ENCODE data around the gene SHISA8. TPM values are rescaled to one million over a fixed set of nuclear protein-coding genes. Genes with fewer than 3 reads are reported as not detected.

Gene SHISA8
- polyA plus RNA-seq, 1 donor from 2014 or later = 0.62 TPM

GRCh38 chr22:41910050-41911000, 4.5 kb downstream of the SHISA8 start:
- H3F3A ChIP-seq (ENCODE audit: insufficient read depth, low read length, poor library complexity, severe bottlenecking) = no peaks in the 10 kb centered on the region
- H3K9me3 ChIP-seq (ENCODE audit: low read length) = no peaks in the 10 kb centered on the region
- no peaks in the 10 kb centered on the region for H3K79me2 ChIP-seq (replicated peaks; ENCODE audit: insufficient read depth, low read length)
- H3K9me2 ChIP-seq (ENCODE audit: insufficient read depth, low read length) = no peaks in the 10 kb centered on the region
- no peaks in the 10 kb centered on the region for H4K20me1 ChIP-seq (ENCODE audit: insufficient read depth)
- TF ChIP-seq TAF1 (IDR thresholded peaks at IDR 0.05; ENCODE audit: low read depth) (no peak), EZH2 (IDR thresholded peaks at IDR 0.05; ENCODE audit: borderline replicate concordance, insufficient read depth, low read length, poor library complexity, severe bottlenecking) (peak; percentile 73)
- H2AFZ ChIP-seq (ENCODE audit: low read depth, low read length) = no peak overlapping the region
- no peak overlapping the region for H3K27ac ChIP-seq (ENCODE audit: low read length)
- H3K9ac ChIP-seq (ENCODE audit: low read length) = no peak overlapping the region
- peak overlapping the region; percentile 37 for H3K4me3 ChIP-seq (ENCODE audit: low read length)
- peaks cover 62% of the 10 kb centered on the region for H3K27me3 ChIP-seq (ENCODE audit: insufficient read depth, low read depth, low read length)
- H3K36me3 ChIP-seq (ENCODE audit: insufficient read depth, low read length) = no peaks in the 10 kb centered on the region
- no peak overlapping the region for H3K4me2 ChIP-seq (ENCODE audit: low read length)

- peaks cover 57% of the 10 kb centered on the region for H3K27me3 ChIP-seq (ENCODE audit: insufficient read depth, low read depth, low read length)
- H3K9me3 ChIP-seq (ENCODE audit: low read length) = no peaks in the 10 kb centered on the region
- no peak overlapping the region for H2AFZ ChIP-seq (ENCODE audit: low read depth, low read length)
- no peaks in the 10 kb centered on the region for H3F3A ChIP-seq (ENCODE audit: insufficient read depth, low read length, poor library complexity, severe bottlenecking)
- no peaks in the 10 kb centered on the region for H4K20me1 ChIP-seq (ENCODE audit: insufficient read depth)
- H3K79me2 ChIP-seq (replicated peaks; ENCODE audit: insufficient read depth, low read length) = no peaks in the 10 kb centered on the region
- no peak overlapping the region for H3K27ac ChIP-seq (ENCODE audit: low read length)
- H3K4me3 ChIP-seq (ENCODE audit: low read length) = no peak overlapping the region
- no peak overlapping the region for H3K4me2 ChIP-seq (ENCODE audit: low read length)
- no peaks in the 10 kb centered on the region for H3K9me2 ChIP-seq (ENCODE audit: insufficient read depth, low read length)
- no peak overlapping the region for H3K9ac ChIP-seq (ENCODE audit: low read length)
- TF ChIP-seq RAD21 (conservative IDR thresholded peaks at IDR 0.05) = no peak
- no peak for TF ChIP-seq SMC3 (conservative IDR thresholded peaks at IDR 0.05; ENCODE audit: poor library complexity)
- TF ChIP-seq POLR2AphosphoS5 (IDR thresholded peaks at IDR 0.05) = no peak
- no peak for TF ChIP-seq EZH2 (IDR thresholded peaks at IDR 0.05; ENCODE audit: borderline replicate concordance, insufficient read depth, low read length, poor library complexity, severe bottlenecking)
- no peak for TF ChIP-seq REST (IDR thresholded peaks at IDR 0.05; ENCODE audit: borderline replicate concordance)
- no peak for TF ChIP-seq MXI1 (conservative IDR thresholded peaks at IDR 0.05; ENCODE audit: poor library complexity, severe bottlenecking)
- no peak for TF ChIP-seq CTCF (IDR thresholded peaks at IDR 0.05; ENCODE audit: poor library complexity, severe bottlenecking)
- no peak for TF ChIP-seq TAF1 (IDR thresholded peaks at IDR 0.05; ENCODE audit: low read depth)
- no peak for TF ChIP-seq EP300 (conservative IDR thresholded peaks at IDR 0.05; ENCODE audit: poor library complexity, severe bottlenecking)
- H3K36me3 ChIP-seq (ENCODE audit: insufficient read depth, low read length) = no peaks in the 10 kb centered on the region
These were observed 5.4 kb downstream of the SHISA8 start for GRCh38 chr22:41909310-41910049.

Data from neural cell (in vitro differentiated cells).